ENCODE measurements around the gene XKR8.

XKR8 gene

DNA sequence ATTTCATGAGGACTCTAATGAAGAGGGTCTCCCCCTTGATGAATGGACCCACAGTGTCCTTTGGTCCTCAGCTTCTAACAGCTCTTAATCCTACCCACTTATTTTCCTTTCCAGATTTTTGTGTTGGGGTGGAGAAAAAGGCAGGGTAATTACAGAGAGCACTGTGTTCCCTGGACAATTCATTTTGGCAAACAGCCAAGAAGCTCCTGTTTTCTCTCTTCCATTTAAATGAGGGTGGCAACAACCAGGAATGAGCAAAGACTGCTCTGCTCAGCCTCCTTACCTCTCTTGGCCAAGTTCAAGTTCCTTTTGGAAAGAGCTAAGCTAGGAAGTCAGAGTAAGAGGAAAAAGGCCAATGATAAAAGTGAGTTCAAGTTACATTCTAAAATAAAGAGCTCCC, 11.9 kb downstream of the XKR8 start:
- Histone ChIP-seq H3K4me3 (no peak overlapping the region), H3K27ac (peak overlapping the region in 1 of 2 donors; percentile 17)
- DNase-seq (ENCODE audit: low spot score) = no peak
- TF ChIP-seq, protein P1, sequence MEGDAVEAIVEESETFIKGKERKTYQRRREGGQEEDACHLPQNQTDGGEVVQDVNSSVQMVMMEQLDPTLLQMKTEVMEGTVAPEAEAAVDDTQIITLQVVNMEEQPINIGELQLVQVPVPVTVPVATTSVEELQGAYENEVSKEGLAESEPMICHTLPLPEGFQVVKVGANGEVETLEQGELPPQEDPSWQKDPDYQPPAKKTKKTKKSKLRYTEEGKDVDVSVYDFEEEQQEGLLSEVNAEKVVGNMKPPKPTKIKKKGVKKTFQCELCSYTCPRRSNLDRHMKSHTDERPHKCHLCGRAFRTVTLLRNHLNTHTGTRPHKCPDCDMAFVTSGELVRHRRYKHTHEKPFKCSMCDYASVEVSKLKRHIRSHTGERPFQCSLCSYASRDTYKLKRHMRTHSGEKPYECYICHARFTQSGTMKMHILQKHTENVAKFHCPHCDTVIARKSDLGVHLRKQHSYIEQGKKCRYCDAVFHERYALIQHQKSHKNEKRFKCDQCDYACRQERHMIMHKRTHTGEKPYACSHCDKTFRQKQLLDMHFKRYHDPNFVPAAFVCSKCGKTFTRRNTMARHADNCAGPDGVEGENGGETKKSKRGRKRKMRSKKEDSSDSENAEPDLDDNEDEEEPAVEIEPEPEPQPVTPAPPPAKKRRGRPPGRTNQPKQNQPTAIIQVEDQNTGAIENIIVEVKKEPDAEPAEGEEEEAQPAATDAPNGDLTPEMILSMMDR (IDR thresholded peaks at IDR 0.05) = no peak

DNA sequence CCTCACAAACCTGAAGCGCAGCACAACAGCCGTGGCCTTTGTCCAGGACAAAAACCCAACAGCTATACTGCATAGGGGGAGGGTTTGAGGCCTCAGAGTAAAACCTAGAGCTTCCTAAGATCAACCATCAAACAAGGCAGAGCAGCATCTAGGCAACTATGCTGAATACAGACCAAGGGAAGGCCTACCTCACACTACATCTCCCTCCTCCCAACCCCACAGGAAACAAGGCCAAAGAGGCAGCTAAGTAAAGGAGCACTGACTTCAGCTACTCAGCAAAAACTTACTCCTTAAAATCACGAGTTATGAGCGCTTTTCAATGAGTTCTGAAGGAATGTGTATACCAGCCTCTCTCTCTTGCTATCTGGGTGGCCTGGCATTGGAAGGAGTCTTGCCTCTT, 12.4 kb downstream of the XKR8 start:
- Histone ChIP-seq H3K27ac (peak overlapping the region in 1 of 2 donors; percentile 17), H3K4me3 (no peak overlapping the region)
- TF ChIP-seq, protein P1 (IDR thresholded peaks at IDR 0.05) = no peak
- no peak for DNase-seq (ENCODE audit: low spot score)

DNA sequence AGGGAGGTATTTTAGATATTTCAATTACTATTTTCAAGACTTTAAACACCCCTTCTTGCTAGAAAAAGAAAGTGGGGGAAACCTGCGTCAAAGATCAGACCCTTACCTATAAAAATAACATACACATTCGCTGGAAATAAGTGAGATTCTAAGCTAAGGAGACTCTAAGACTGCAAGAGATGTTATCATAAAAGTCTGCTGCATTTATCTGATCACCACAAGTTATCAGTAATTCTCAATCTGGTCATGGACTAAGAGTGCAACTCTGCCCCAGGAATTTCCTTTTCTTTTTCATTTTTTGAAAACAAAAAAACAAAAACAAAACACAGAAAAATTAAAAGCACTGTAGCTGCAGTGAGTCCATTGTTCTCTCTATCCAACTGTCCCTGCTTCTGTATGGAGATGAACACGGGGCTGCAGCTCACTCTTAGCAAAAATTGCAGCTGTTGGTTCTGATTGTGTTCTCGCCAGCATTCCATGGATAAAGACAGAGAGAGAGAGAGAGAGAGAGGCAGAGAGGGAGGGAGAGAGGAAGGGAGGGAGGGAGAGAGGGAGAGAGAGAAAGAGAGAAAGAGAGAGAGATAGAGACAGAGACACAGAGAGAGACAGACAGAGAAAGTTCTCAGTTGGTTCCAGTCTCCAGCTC, 14.1 kb downstream of the XKR8 start:
- no peak overlapping the region for H3K27ac ChIP-seq
- TF ChIP-seq, protein P1 (IDR thresholded peaks at IDR 0.05) = no peak
- DNase-seq (ENCODE audit: low spot score) = no peak
- H3K4me3 ChIP-seq = no peak overlapping the region

DNA sequence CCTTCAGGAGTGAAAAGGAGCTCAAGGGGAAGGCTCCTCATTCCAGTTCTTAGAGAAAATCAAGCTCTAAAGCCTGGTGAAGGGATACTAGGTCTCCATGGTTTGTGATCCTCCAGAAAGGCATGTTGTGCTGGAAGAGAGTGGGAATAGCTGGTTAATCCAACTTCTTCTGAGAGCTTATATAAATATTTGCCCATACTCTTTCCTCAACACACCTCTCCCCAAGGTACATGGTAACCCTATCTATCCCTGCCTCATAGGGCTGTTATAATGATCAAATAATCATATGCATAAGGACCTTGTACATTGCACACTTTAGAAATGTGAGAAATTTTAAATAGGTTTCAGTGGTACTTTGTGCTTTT, 14.6 kb downstream of the XKR8 start:
- no peak for DNase-seq (ENCODE audit: low spot score)
- H3K4me3 ChIP-seq = no peak overlapping the region
- no peak overlapping the region for H3K27ac ChIP-seq
- TF ChIP-seq, protein P1 (IDR thresholded peaks at IDR 0.05) = no peak

DNA sequence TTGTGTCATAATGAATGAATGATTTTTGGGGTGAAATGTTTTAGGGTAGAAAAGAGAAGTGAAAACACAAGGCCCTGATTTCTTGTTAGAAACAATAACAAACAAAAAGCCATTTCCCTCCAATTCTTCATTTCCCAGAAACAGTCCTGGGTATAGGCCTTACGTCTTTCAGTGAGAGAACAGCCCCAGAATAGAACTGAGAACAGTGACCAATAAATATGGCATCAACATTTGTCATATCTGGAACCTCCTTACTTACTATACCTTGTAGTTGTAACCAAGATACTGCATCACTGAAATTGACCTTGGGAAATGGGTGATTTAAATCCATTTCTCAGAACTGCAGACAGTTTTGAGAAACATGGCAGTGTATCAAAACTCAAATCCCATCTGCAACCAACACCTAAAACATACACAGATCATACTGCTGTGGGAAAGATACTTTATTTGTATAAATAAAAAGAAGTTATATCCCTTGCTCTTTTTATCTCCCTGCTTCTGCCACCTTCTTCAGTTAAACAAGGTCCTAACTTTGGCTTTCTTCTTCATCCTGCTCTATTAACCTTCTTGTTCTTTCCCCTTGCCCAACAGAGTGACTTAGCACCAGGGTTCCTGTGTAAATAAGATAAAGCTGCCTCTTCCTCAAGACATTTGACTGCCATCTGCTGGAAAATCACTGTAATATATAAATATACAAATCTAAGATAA, 19.5 kb downstream of the XKR8 start:
- Histone ChIP-seq H3K4me3 (no peak overlapping the region), H3K27ac (no peak overlapping the region)
- DNase-seq (ENCODE audit: low spot score) = no peak
- TF ChIP-seq, protein P1 (IDR thresholded peaks at IDR 0.05) = peak; percentile 20

DNA sequence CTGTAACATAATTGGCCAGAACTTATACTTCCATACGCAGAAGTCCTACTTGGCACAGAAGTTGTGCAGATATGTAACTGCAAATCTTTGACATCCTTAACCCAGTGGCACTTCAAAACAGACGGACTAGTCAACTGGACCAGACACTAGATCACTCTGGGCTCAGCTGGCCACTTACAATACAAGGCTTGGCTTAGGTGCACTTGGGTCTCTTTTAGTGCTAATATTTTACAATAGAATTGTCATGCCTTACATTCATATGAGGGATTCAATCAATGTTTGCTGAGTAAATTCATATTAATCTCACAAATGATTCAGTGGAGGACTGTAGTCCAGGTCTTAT, 20.1 kb downstream of the XKR8 start:
- no peak for DNase-seq (ENCODE audit: low spot score)
- TF ChIP-seq, protein P1 (IDR thresholded peaks at IDR 0.05) = peak; percentile 2
- Histone ChIP-seq H3K27ac (no peak overlapping the region), H3K4me3 (no peak overlapping the region)

DNA sequence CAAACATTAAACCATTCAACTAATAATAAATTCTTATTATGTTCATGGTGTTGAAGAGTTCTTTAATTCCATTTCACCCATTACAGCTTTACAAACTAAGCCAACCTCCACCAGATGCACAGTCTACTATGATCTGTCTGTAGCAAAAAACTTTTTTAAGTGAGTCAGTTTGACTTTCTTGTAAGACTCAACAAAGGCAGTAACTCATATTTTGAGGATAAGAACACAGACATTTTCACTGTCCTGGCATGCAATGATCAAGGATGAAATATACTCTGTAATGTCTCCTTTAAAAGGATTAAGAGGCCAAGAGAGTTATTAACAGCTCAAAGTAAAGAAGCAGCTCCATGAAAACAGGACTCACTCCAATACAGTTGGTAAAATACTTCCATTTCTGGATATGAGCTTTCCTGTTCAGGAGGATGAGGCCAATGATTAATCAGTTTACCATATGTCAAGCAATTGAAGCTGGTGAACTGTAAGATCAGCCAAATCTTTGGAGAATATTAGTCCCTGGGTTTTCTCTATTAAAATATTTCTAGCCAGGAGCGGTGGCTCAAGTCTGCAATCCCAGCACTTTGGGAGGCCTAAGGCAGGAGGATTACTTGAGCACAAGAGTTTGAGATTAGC, 20.6 kb downstream of the XKR8 start:
- H3K4me3 ChIP-seq = no peak overlapping the region
- no peak overlapping the region for H3K27ac ChIP-seq
- no peak for DNase-seq (ENCODE audit: low spot score)
- TF ChIP-seq, protein P1 (IDR thresholded peaks at IDR 0.05) = no peak
